GM08714 (cell line): ENCODE measurements around the gene RBM22.

ENCODE experiments used
- H3K4me3 ChIP-seq: fragments of 200-500 bp; sonication (Bioruptor generic); 2 replicates; pipeline ENCODE4 v1.5.1; 2014; ENCODE audit warnings: mild to moderate bottlenecking, low read length, inconsistent platforms
- ZNF274 ChIP-seq: IDR thresholded peaks from 2 replicates; pipeline ENCODE4 v1.6.1; 2012; ENCODE audit warnings: mild to moderate bottlenecking, low read depth, low read length

RBM22 gene

GRCh38 chr5:150651924-150652671 lies 48.8 kb downstream of the RBM22 start:
- H3K4me3 ChIP-seq = no peak overlapping the region
- no peak for TF ChIP-seq ZNF274

GRCh38 chr5:150651382-150651781 lies 49.5 kb downstream of the RBM22 start:
- TF ChIP-seq ZNF274 = no peak

GRCh38 chr5:150650021-150651006 lies 50.5 kb downstream of the RBM22 start:
- no peak for TF ChIP-seq ZNF274
- no peak overlapping the region for H3K4me3 ChIP-seq

More at GRCh38 chr5:150651382-150651781, 49.5 kb downstream of the RBM22 start:
- H3K4me3 ChIP-seq = no peak overlapping the region

- no peak overlapping the region for H3K4me3 ChIP-seq
Measured at GRCh38 chr5:150649108-150650020, 51.5 kb downstream of the RBM22 start.

GRCh38 chr5:150648294-150649107 lies 52.4 kb downstream of the RBM22 start:
- no peak overlapping the region for H3K4me3 ChIP-seq
- no peak for TF ChIP-seq ZNF274

More at GRCh38 chr5:150649108-150650020, 51.5 kb downstream of the RBM22 start:
- no peak for TF ChIP-seq ZNF274

GRCh38 chr5:150647275-150648251 lies 53.3 kb downstream of the RBM22 start:
- H3K4me3 ChIP-seq = no peak overlapping the region
- no peak for TF ChIP-seq ZNF274

- H3K4me3 ChIP-seq = no peak overlapping the region
- no peak for TF ChIP-seq ZNF274
Measured at GRCh38 chr5:150645070-150645700, 55.7 kb downstream of the RBM22 start.

GRCh38 chr5:150644514-150644913 lies 56.3 kb downstream of the RBM22 start:
- TF ChIP-seq ZNF274 = no peak
- H3K4me3 ChIP-seq = no peak overlapping the region

GRCh38 chr5:150644058-150644457 lies 56.8 kb downstream of the RBM22 start:
- H3K4me3 ChIP-seq = no peak overlapping the region
- TF ChIP-seq ZNF274 = no peak

GRCh38 chr5:150642991-150643710 lies 57.7 kb downstream of the RBM22 start:
- H3K4me3 ChIP-seq = no peak overlapping the region
- no peak for TF ChIP-seq ZNF274

GRCh38 chr5:150642567-150642927 lies 58.3 kb downstream of the RBM22 start:
- no peak for TF ChIP-seq ZNF274
- no peak overlapping the region for H3K4me3 ChIP-seq
